Cerebellar nuclear complex (tissue), 1 donor: ENCODE results near the gene PPIP5K2.

Experiments
- DNase-seq, 2 experiments: peaks; one replicate each; lab custom pipeline; 2025; lab: John Stamatoyannopoulos, UW

The PPIP5K2 gene

GRCh38 chr5:103247118-103247517, 127.0 kb downstream of the PPIP5K2 start:
- no peak for DNase-seq

DNA sequence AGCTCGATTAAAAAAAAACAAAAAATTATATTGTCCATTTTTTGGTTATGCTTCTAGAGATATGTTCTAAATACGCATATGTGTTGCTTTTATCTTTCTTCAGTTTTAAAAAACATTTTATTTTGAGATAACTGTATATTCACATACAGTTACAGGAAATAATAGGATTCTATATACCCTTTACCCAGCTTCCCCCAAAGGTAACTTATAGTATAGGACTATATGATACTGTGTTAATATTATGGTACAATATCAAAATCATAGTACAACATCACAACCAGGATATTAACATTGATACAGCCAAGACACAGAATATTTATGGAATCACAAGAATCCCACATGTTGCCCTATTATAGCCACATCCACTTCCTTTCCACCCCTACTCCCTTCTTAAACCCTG, 129.0 kb downstream of the PPIP5K2 start:
- DNase-seq: no peak

DNA sequence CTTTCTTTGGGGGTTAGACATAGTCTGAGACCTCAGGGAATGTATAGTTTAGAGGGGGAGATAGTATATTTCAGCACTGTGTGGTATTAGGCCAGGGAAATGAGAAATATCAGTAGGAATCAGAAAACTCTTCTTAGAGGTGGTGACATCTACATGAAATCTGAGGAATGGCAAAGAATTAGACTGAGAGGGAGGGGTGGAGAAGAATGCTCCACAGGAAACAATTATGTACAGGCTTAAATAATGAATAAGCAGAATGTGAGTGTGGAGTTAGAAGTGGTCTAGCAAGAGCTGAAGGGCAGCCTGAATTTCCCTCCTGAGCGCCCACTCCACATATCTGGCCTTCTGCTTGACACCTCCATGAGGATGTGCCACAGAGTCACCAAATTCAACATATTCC, 134.8 kb downstream of the PPIP5K2 start:
- no peak for DNase-seq

- no peak for DNase-seq
Observed at GRCh38 chr5:103255691-103256090, 135.6 kb downstream of the PPIP5K2 start.

GRCh38 chr5:103256178-103256577, 136.1 kb downstream of the PPIP5K2 start:
- DNase-seq: no peak

DNA sequence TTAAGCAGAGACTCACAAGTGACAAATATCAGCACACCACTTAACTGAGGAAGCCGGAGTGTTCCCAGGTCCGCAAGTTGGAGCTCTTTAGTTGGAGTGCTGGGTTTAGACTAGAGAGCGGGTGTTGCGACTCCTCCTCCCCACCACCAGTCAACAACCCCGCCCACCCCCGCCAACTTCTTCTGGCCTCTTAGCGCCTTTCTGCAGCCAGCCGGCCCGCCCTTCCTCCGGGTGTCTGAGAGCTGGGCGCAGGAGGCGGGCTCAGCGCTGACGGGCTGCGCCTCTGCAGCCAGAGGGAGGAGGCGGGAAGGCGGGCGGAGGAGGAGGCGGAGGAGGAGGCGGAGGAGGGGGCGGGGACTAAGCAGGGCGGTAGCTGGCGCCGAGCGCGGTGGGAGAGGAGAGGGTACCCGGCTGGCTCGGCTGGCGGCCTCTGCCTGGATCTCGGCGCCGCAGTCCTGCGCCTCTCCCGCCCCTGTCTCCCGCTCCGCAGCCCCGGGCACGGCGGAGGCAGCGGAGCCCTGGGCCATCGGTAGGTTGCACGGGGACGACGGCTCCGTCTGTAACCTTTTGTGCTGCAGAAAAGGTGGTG, 138.4 kb downstream of the PPIP5K2 start, which contains the start of gene MACIR:
Gene MACIR, plus strand, starts transcription at position 396 of the 589 bp plus-strand sequence. CDS start 17,157 bp downstream, outside the sequence.
- DNase-seq: peak; percentile 28 to 65

- DNase-seq: no peak
Observed at GRCh38 chr5:103258957-103259704, 139.0 kb downstream of the PPIP5K2 start.

DNA sequence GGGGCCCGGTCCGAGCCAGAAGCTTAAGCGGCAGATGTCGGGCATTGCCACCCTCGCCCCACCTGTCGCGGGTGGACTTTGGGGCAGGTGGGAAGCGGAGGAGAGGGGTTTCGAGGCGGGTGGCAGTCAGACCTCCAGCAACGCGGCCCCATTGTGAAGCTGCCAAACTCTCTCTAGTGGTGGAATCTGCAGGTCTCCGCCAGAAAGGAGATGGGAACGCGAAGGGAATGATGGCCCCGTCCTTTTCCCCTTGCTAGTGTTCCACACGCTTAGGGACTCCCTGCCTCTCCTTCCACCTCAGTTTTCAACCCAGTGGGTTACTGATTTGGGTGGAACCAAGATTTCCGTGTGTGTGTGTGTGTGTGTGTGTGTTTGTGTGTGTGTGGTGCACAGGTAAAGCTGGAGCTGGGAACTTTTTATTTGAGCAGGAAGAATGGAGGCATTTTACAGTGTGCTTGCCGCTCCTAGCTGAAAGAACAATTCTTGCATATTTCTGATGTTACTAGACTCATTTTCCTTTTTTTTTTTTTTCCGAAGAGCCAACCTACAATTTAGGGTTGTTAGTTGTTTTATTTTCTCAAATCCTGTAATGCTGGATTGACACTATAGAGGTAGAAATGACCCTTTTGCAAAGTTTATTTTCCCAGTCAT, 139.7 kb downstream of the PPIP5K2 start:
- no peak for DNase-seq

GRCh38 chr5:103260951-103261350, 140.8 kb downstream of the PPIP5K2 start:
- DNase-seq: no peak
